ENCODE data around the gene PGRMC2.

DNA sequence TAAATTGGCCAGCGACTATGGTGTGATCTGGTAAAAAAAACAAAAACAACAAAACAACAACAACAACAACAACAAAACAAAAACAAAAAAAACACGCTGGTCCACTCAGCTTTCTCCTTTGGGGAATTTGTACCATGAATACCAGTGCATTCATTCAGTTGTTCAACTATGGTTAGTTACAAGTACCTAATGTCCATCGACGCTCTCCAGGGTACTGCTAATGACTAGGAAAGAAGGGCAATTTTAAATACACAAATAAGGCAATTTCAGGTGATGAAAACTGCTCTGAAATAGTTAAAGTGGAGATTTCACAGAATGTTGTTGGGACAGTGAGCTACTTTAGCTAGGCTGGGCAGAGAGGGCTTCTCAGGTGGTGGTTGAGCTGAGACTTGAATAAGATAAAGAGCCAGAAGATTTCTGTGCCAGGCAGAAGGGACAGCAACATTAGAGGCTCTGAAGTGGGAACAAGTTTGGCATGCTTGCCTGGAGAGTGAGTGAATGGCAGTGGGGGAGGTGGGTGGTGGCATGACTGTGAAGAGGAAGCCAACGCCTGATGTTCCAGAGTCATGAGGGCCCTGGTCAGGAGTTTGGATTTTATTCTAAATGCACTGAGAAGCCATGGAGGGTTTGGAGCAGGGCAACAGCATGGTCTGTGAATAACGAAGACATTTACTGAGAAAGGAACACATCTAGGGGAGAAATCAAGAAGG lies 45.9 kb upstream of the PGRMC2 start:
- TF ChIP-seq, protein P1, sequence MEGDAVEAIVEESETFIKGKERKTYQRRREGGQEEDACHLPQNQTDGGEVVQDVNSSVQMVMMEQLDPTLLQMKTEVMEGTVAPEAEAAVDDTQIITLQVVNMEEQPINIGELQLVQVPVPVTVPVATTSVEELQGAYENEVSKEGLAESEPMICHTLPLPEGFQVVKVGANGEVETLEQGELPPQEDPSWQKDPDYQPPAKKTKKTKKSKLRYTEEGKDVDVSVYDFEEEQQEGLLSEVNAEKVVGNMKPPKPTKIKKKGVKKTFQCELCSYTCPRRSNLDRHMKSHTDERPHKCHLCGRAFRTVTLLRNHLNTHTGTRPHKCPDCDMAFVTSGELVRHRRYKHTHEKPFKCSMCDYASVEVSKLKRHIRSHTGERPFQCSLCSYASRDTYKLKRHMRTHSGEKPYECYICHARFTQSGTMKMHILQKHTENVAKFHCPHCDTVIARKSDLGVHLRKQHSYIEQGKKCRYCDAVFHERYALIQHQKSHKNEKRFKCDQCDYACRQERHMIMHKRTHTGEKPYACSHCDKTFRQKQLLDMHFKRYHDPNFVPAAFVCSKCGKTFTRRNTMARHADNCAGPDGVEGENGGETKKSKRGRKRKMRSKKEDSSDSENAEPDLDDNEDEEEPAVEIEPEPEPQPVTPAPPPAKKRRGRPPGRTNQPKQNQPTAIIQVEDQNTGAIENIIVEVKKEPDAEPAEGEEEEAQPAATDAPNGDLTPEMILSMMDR (IDR thresholded peaks at IDR 0.05; ENCODE audit: low read depth, low read length, missing input control): no peak
- TF ChIP-seq EGR1 (IDR thresholded peaks at IDR 0.05; ENCODE audit: low read depth in 2 of 2): no peak
